ES-I3 (cell line): ENCODE data around the gene NDUFA13.

Experiments
- H3K36me3 ChIP-seq: 2 replicates; pipeline ENCODE4 v1.6.1; 2013; ENCODE audit warnings: mild to moderate bottlenecking, low read length, control low read depth, moderate library complexity; ENCODE audit not compliant: insufficient read depth
- H3K4me1 ChIP-seq: 2 replicates; pipeline ENCODE4 v1.6.1; 2013; ENCODE audit warnings: mild to moderate bottlenecking, control low read depth, low read length; ENCODE audit not compliant: insufficient read depth
- H3K9ac ChIP-seq: 2 replicates; pipeline ENCODE4 v1.6.1; 2013; ENCODE audit warnings: low read depth, mild to moderate bottlenecking, low read length, moderate library complexity
- H3K9me3 ChIP-seq: 2 replicates; pipeline ENCODE4 v1.6.1; 2013; ENCODE audit warnings: mild to moderate bottlenecking, low read length, moderate library complexity; ENCODE audit not compliant: control insufficient read depth, insufficient read depth

Gene NDUFA13

DNA sequence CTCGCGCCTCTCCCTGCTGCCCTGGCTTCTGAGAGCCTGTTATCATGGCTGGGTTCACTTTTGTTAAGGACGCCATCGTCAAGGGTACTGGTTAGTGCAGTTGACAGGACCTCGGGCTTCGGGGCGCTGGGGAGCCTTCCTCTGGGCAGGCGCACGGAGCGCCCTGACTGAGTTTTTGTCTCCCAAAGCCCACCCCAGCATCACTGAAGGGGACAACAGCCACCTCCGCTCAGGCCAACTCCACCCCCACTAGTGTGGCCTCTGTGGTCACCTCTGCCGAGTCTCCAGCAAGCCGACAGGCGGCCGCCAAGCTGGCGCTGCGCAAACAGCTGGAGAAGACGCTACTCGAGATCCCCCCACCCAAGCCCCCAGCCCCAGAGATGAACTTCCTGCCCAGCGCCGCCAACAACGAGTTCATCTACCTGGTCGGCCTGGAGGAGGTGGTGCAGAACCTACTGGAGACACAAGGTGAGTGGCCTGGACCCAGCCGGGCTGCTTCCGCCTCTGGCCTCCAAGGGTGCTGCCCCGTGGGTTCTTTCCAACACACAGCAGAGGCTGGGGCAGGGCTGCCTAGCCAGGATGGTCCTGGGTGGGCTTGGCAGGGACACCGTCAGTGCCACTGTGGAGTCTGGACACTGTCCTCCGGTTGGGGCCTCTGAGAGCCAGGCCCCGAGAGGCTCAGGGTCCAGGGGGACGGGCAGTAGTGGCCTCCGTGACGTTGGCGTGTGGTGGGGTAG, 17.6 kb upstream of the NDUFA13 start:
- no peaks in the 10 kb centered on the region for H3K4me1 ChIP-seq
- H3K36me3 ChIP-seq, result peaks cover 7% of the 10 kb centered on the region
- H3K9me3 ChIP-seq, result no peaks in the 10 kb centered on the region
- H3K9ac ChIP-seq, result no peak overlapping the region

DNA sequence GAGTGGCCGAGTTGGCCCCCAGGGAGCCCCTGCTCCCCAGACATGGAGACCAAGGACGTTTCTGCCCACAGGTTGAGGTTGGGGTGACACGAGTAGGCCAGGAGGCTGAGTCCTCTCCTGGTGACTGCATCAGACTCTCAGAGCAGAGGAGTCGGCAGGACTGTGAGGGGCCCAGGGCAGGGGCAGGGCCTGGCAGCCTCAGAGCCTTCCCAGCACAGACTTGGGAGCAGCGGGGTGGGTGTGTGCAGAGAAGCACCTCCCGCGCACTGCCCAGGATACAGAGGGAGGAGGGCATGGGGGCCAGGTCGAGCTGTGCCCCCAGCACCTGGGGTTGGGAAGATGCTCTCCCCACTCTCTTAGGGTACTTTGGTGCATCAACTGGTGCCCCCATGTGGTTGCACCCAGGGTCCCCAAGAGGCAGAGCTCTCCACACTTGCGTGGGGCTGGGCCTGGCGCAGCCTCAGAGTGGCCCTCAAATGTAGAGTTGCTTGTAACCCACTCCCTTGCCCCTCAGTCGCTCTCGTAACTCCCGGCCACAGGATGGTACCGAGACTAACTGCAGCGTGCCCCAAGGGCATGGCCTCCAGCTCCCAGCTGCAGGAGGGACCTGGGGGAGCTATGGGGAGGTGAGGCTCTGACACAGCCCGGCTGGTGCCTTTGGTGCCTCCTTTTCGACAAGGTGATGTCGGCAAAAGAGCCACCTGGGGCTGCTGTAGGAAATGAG, 16.6 kb upstream of the NDUFA13 start:
- Histone ChIP-seq H3K36me3 (peaks cover 16% of the 10 kb centered on the region), H3K9ac (no peak overlapping the region), H3K9me3 (no peaks in the 10 kb centered on the region), H3K4me1 (no peaks in the 10 kb centered on the region)

DNA sequence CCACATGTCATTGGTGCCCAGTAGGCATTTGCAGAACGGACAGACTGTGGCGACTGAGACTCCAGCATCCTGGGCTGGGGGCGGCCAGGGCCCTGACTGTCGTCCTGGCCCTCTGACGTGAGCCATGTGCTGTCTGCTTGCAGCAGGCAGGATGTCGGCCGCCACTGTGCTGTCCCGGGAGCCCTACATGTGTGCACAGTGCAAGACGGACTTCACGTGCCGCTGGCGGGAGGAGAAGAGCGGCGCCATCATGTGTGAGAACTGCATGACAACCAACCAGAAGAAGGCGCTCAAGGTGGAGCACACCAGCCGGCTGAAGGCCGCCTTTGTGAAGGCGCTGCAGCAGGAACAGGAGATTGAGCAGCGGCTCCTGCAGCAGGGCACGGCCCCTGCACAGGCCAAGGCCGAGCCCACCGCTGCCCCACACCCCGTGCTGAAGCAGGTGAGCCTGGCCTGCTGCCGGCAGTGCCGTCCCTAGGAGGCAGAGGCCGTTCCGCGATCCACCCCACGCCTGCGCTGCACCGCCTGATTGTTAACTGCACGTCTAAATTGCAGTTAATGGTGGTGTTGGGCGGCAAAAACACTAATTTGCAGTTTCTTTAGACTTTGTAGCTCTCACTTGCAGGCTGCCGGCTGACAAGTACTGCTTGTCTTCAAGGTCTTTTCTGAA, 14.9 kb upstream of the NDUFA13 start:
- Histone ChIP-seq H3K9ac (no peak overlapping the region), H3K9me3 (no peaks in the 10 kb centered on the region), H3K36me3 (peaks cover 21% of the 10 kb centered on the region), H3K4me1 (no peaks in the 10 kb centered on the region)

DNA sequence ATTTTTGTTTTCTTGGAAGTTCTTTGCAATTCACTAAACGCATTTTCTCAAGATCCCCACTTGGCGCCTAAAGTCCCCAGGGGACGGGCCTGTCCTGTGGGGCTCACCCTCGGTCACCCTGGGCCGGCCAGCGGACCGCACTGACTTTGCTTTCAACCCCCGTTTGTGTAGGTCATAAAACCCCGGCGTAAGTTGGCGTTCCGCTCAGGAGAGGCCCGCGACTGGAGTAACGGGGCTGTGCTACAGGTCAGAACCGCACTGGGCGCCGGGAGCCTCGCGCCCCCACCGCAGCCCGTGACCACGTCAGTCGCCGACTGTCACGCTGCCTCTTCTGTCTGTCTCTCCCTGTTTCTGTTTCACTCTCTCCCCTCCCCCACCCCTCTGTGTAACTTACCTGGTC, 14.2 kb upstream of the NDUFA13 start:
- Histone ChIP-seq H3K4me1 (no peaks in the 10 kb centered on the region), H3K36me3 (peaks cover 21% of the 10 kb centered on the region), H3K9ac (no peak overlapping the region), H3K9me3 (no peaks in the 10 kb centered on the region)

DNA sequence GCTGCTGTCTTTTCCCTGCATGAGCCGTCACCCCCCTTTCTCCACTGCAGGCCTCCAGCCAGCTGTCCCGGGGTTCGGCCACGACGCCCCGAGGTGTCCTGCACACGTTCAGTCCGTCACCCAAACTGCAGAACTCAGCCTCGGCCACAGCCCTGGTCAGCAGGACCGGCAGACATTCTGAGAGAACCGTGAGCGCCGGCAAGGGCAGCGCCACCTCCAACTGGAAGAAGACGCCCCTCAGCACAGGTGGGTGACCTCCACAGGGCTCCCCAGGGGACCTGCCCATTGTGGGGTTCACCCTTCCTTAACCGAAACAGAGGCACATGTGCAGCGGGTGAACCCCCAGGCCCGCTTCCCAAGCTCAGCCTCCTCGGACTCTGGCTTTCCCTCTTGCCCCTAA, 13.7 kb upstream of the NDUFA13 start:
- H3K36me3 ChIP-seq, result peaks cover 21% of the 10 kb centered on the region
- no peaks in the 10 kb centered on the region for H3K9me3 ChIP-seq
- H3K9ac ChIP-seq, result no peak overlapping the region
- no peaks in the 10 kb centered on the region for H3K4me1 ChIP-seq

DNA sequence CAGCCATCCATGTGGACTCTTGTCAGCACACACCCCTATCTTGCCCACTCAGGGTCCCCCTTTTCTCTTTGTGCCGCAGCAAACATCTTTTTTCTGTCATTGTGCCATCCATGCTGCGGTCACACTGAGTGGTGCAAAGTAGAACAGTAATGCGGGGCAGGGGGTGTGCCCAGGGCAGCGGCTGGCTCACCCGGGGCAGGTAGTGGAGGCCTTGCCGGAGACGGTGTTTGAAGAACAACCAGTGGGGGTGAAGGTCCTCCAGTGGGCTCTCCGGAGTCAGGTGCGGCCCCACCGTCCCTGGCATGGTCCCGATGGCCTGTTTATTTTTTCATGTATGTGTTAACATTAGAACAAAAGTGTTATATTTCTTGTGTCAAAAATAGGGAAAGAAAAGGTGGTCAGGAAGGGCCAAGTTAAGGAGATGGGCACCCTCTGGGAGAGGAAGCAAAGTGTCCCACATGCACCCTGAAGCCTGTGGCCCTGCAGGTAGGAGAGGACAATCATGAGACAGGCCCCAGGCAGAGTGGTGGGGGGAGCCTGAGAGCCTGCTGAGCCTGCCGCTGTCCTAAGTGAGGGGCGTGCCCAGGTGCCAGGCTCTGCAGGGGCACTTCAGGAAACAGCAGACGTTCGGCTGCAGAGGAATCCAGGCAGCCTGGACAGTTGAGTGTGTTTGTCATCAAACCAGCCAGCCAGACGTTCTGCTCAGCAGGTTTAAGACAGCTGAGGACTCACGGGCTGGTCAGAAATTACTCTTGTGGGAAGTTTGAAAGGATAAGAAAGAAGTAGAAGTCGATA, 13.0 kb upstream of the NDUFA13 start:
- Histone ChIP-seq H3K9ac (no peak overlapping the region), H3K4me1 (no peaks in the 10 kb centered on the region), H3K36me3 (peaks cover 21% of the 10 kb centered on the region), H3K9me3 (no peaks in the 10 kb centered on the region)

DNA sequence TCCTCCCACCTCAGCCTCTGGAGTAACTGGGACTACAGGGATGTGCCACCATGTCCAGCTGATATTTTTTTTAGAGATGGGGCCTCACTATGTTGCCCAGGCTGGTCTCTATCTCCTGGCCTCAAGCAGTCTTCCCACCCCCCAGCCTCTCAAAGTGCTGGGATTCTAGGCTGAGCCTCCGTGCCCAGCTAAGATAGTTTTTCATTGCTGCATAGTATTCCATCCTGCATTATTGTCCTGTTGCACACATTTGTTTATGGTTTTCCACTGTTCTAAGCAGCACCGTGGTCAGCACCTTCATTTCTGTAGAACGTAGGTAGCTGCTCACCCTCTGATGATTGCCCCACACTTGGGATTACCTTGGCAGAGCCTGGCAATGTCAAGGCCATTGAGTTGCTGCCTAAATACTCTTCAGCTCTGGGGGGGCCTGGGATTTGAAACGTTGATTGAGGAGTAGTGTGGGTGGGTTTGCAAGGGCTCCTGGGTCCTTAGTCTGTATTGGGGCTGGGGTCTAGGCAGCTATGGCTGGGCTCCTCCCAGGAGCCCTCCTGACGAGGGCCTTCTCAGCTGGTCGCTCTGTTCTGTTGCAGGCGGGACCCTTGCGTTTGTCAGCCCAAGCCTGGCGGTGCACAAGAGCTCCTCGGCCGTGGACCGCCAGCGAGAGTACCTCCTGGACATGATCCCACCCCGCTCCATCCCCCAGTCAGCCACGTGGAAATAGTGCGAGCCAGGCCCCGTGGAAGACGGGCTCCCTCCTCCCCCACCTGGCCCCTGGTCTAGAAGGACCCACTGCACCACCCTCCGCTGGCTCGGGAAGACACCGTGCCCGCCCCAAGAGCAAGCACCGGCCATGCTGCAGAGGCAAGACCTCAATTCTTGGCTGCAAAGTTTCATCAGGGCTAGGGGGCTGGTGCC, 11.0 kb upstream of the NDUFA13 start:
- peaks cover 21% of the 10 kb centered on the region for H3K36me3 ChIP-seq
- no peak overlapping the region for H3K9ac ChIP-seq
- no peaks in the 10 kb centered on the region for H3K4me1 ChIP-seq

DNA sequence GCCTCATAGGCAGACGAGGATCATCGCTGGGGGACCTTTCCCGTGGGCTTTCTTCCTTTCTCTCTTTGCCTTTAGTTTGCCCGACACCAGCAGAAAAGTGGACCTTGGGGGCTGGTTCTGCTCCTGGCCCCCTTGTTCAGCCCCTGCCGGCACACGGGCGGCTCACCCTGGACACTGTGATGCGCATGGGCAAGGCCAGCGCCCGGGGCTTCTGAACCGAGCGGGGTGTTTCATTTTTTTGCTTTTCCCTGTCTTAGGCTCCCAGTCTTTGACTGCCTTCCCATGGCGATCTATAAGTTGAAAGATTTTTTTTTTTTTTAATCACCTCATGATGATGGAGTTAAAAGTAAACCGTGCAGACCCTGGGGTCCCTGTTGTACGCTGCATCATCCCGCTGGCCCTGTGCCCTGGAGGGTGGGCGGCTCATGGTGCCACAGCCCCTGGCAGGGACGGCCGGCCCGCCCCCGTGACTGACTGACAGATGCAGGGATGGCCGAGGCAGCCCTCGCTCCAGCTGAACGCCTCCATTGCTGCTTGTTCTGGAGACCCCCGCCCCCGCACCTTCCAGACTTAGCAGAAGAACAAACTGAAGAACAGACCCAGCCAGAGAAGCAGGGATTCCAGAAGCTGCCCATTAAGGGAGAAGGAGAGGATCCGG, 10.2 kb upstream of the NDUFA13 start:
- H3K36me3 ChIP-seq, result peaks cover 21% of the 10 kb centered on the region
- no peaks in the 10 kb centered on the region for H3K9me3 ChIP-seq
- no peaks in the 10 kb centered on the region; the same call in 1 of the 2 replicates for H3K4me1 ChIP-seq
- H3K9ac ChIP-seq, result no peak overlapping the region

More for the DNA sequence above, 11.0 kb upstream of the NDUFA13 start:
- H3K9me3 ChIP-seq, result no peaks in the 10 kb centered on the region

DNA sequence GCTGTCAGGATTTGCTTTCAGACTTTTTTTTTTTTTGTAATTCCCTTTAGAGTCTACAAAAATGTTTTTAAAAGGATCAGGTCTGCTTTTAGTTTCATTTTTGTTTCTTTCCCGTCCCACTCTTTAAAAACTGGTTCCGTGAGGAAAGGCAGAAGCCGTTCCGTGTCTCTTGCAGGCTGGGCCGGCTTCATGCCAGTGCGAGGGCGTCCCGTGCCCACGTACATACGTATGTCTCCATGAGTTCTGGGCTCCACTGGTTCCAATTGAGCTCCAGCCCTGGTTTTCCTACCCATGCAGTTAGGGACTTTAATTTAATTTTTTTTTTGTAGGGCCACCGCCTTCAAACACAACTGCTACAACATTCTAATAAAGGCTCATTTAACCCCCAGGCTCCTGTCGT, 9.4 kb upstream of the NDUFA13 start:
- Histone ChIP-seq H3K4me1 (no peaks in the 10 kb centered on the region; the same call in 1 of the 2 replicates), H3K9me3 (no peaks in the 10 kb centered on the region), H3K9ac (no peak overlapping the region), H3K36me3 (peaks cover 21% of the 10 kb centered on the region)

DNA sequence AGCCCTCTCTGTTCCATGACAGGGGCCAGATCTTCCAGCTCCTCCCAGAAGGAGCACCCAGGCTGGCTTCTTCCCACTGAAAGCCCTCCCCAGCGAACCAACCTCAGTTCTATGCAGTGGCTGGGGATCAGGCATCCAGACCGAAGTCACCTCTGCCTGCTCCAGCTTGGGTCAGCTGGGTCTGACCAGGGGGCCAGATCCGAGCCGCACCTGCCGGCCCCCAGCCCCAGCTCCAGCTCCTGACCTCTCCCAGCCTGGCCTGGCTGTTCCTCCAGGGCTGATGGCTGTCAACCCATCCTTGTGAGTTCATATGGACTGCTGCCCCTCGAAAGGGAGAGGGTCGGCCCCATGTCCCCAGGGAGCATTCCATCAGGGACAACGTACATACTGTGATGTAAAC, 8.7 kb upstream of the NDUFA13 start:
- no peaks in the 10 kb centered on the region; the same call in 1 of the 2 replicates for H3K4me1 ChIP-seq
- no peak overlapping the region for H3K9ac ChIP-seq
- H3K9me3 ChIP-seq, result no peaks in the 10 kb centered on the region
- H3K36me3 ChIP-seq, result peaks cover 18% of the 10 kb centered on the region

DNA sequence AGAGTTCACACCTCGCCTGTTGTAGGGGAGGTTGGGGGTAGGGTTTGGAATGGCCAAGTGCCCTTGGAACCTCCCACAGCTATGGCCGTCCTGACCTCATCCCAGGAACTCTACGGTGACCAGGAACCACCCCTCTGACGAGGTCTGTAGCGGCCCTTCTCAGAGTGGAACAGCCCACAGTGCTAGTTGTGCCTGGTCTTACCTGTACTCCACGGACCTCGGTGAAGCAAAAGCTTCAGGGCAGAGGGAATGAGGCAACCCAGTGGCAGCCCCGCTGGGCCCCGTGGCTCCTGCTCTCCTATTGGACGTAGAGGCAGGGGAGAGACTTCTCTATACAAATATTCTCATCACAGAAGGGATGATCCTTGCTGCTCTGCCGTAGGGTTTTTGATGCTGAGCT, 7.8 kb upstream of the NDUFA13 start:
- Histone ChIP-seq H3K36me3 (peaks cover 15% of the 10 kb centered on the region), H3K9me3 (no peaks in the 10 kb centered on the region)

DNA sequence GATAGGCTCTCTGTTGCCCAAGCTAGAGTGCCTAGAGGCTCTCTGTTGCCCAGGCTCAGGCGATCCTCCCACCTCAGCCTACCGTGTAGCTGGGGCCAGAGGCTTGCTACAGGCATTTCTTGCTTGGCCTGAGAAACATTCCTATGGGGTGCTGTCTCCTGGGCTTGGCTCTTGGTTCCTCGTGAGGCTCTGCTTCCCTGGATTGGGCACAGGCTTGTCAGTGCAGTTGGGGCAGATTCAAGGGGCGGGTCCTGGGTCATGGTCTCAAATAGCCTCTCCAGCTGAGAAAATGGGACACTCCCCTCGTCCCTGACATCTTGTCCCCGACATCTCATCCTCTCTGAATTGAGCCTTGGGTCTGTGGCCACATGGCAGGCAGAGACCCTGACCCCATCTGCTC, 5.6 kb upstream of the NDUFA13 start:
- H3K36me3 ChIP-seq, result 0 out of 2 replicates have a peak, but pooled peaks cover 1% of the 10 kb centered on the region
- H3K4me1 ChIP-seq, result no peaks in the 10 kb centered on the region; the same call in 1 of the 2 replicates
- H3K9ac ChIP-seq, result no peak overlapping the region
- no peaks in the 10 kb centered on the region for H3K9me3 ChIP-seq

More for the DNA sequence above, 7.8 kb upstream of the NDUFA13 start:
- Histone ChIP-seq H3K9ac (no peak overlapping the region), H3K4me1 (no peaks in the 10 kb centered on the region; the same call in 1 of the 2 replicates)

DNA sequence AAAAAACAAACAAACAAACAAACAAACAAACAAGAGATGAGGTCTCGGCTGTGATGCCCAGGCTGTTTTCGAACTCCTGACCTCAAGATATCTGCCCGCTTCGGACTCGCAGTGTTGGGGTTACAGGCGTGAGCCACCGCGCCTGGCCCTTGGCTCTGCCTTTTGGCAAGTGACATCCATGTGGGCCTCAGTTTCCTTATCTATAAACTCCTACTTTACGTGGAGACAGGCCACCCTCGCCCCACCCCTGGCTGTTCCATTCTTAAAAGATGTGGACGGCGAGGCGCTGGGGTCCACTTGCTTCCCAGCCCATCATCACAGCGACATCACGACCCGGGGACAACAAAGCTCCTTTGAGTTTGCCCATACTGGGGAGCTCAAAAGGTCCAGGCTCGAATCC, 2.3 kb upstream of the NDUFA13 start:
- Histone ChIP-seq H3K36me3 (no peaks in the 10 kb centered on the region; the same call in 1 of the 2 replicates), H3K9me3 (no peaks in the 10 kb centered on the region), H3K4me1 (no peaks in the 10 kb centered on the region; the same call in 1 of the 2 replicates), H3K9ac (no peak overlapping the region)
